Breast epithelium (tissue), 4 donors: Measurements from ENCODE around the gene MAB21L4. TPM values are rescaled to one million over a fixed set of nuclear protein-coding genes. Genes with fewer than 3 reads are reported as not detected.

Source experiments
- DNase-seq, 2 donors: peaks; one replicate each; pipeline ENCODE4 v3.0.0-alpha.2; 2019; ENCODE audit warnings: low spot score in 2 of 2
- H3K27ac ChIP-seq, 2 donors: fragments of 200-600 bp; sonication (generic) in 1 of 2; one replicate each; pipeline ENCODE4 v1.5.1; 2016 to 2019; ENCODE audit warnings: mild to moderate bottlenecking in 1 of 2
- H3K27me3 ChIP-seq, 2 donors: fragments of 200-600 bp; sonication (generic) in 1 of 2; one replicate each; pipeline versions ENCODE4 v1.5.1 to v1.6.0; 2017 to 2019; ENCODE audit warnings: control low read depth in 1 of 2, mild to moderate bottlenecking in 1 of 2
- H3K36me3 ChIP-seq: fragments of 200-600 bp; one replicate; pipeline ENCODE4 v1.5.1; 2019
- H3K4me1 ChIP-seq, 2 donors: fragments of 200-600 bp; sonication (generic); one replicate each; pipeline ENCODE4 v1.5.1; 2016 to 2019; ENCODE audit warnings: control low read depth in 1 of 2
- H3K4me3 ChIP-seq, 3 donors: fragments of 200-600 bp; sonication (generic); 1 replicate in 2 of 3; 2 replicates in 1 of 3; pipeline ENCODE4 v1.5.1; 2016 to 2019; ENCODE audit warnings: mild to moderate bottlenecking in 3 of 3, moderate library complexity in 2 of 3
- H3K9me3 ChIP-seq, 2 donors: fragments of 200-600 bp; sonication (generic) in 1 of 2; one replicate each; pipeline ENCODE4 v1.5.1; 2016 to 2019; ENCODE audit warnings: control low read depth in 1 of 2
- CTCF ChIP-seq, 3 donors: fragments of 450-650 bp; IDR thresholded peaks; one replicate each; pipeline ENCODE4 v1.5.1; 2016 to 2017; ENCODE audit warnings: antibody characterized with exemption in 3 of 3, mild to moderate bottlenecking in 3 of 3, moderate library complexity in 3 of 3
- POLR2A ChIP-seq: fragments of 450-650 bp; IDR thresholded peaks from one replicate; pipeline ENCODE4 v1.6.1; 2016; ENCODE audit warnings: antibody characterized with exemption, mild to moderate bottlenecking, moderate library complexity
- POLR2AphosphoS5 ChIP-seq, 3 donors: sonication (generic); formaldehyde crosslinking; IDR thresholded peaks; one replicate each; pipeline ENCODE4 v1.6.1; 2017; ENCODE audit warnings: antibody characterized with exemption in 3 of 3
- intact Hi-C: fragments of 100-400 bp; cut with DNase I; formaldehyde crosslinking; loops from one replicate; pipeline ENCODE4 v1.15.1; 2023; ENCODE audit warnings: low total_unique reads
- total RNA-seq, 3 donors: library from RNA; depleted of rRNA; stranded (reverse); fragments of >200 nt; gene quantifications; one replicate each; pipeline ENCODE4 v1.1.0, GENCODE V29; 2016

The MAB21L4 gene
- total RNA-seq, 3 donors from 2014 or later: 0.15 to 2.3 TPM; not detected in 1

GRCh38 chr2:240919786-240920782, 24.1 kb upstream of the MAB21L4 start:
- DNase-seq: peak; percentile 11 to 45
- H3K4me3 ChIP-seq: no peak overlapping the region
- no peak overlapping the region for H3K27ac ChIP-seq
- intact Hi-C loops: loop anchor here (10.0 kb wide), 1 partner anchor 75 kb away; the partner anchor contains the start of gene SNED1
- TF ChIP-seq POLR2AphosphoS5 (IDR thresholded peaks at IDR 0.05) (no peak), CTCF (IDR thresholded peaks at IDR 0.05) (no peak), POLR2A (no peak)
- peaks cover 0 to 5% of the 10 kb centered on the region in 2 donors for H3K4me1 ChIP-seq
- no peaks in the 10 kb centered on the region for H3K9me3 ChIP-seq
- H3K27me3 ChIP-seq: peaks cover 0 to 5% of the 10 kb centered on the region in 2 donors
- H3K36me3 ChIP-seq: no peaks in the 10 kb centered on the region

GRCh38 chr2:240919161-240919781, 23.3 kb upstream of the MAB21L4 start:
- H3K4me1 ChIP-seq: peaks cover 5 to 8% of the 10 kb centered on the region in 2 donors
- intact Hi-C loops: loop anchor here (10.0 kb wide), 1 partner anchor 76 kb away; the partner anchor contains the start of gene SNED1
- peak in 1 of 2 donors; percentile 28 for DNase-seq

GRCh38 chr2:240918258-240919091, 22.5 kb upstream of the MAB21L4 start:
- Histone ChIP-seq H3K4me3 (no peak overlapping the region), H3K9me3 (no peaks in the 10 kb centered on the region), H3K36me3 (no peaks in the 10 kb centered on the region), H3K4me1 (peaks cover 8 to 15% of the 10 kb centered on the region in 2 donors), H3K27ac (peak overlapping the region in 1 of 2 donors; percentile 71), H3K27me3 (peaks cover 0 to 5% of the 10 kb centered on the region in 2 donors)
- peak in 1 of 2 donors; percentile 35 for DNase-seq
- intact Hi-C loops: loop anchor here (10.0 kb wide), 1 partner anchor 76 kb away; the partner anchor contains the start of gene SNED1
- TF ChIP-seq POLR2A (no peak), CTCF (IDR thresholded peaks at IDR 0.05) (no peak), POLR2AphosphoS5 (IDR thresholded peaks at IDR 0.05) (no peak)

More at GRCh38 chr2:240919161-240919781, 23.3 kb upstream of the MAB21L4 start:
- H3K9me3 ChIP-seq: no peaks in the 10 kb centered on the region
- H3K36me3 ChIP-seq: no peaks in the 10 kb centered on the region
- H3K27me3 ChIP-seq: peaks cover 0 to 5% of the 10 kb centered on the region in 2 donors
- no peak for TF ChIP-seq POLR2AphosphoS5 (IDR thresholded peaks at IDR 0.05)
- no peak for TF ChIP-seq CTCF (IDR thresholded peaks at IDR 0.05)
- TF ChIP-seq POLR2A: no peak
- H3K4me3 ChIP-seq: no peak overlapping the region
- H3K27ac ChIP-seq: no peak overlapping the region

GRCh38 chr2:240917684-240918257, 21.8 kb upstream of the MAB21L4 start:
- Histone ChIP-seq H3K27me3 (peaks cover 0 to 5% of the 10 kb centered on the region in 2 donors), H3K36me3 (no peaks in the 10 kb centered on the region), H3K4me1 (peaks cover 8 to 19% of the 10 kb centered on the region in 2 donors), H3K27ac (peak overlapping the region in 1 of 2 donors; percentile 71), H3K9me3 (no peaks in the 10 kb centered on the region), H3K4me3 (no peak overlapping the region)
- intact Hi-C loops: loop anchor here (10.0 kb wide), 1 partner anchor 77 kb away; the partner anchor contains the start of gene SNED1
- TF ChIP-seq POLR2A: no peak
- TF ChIP-seq POLR2AphosphoS5 (IDR thresholded peaks at IDR 0.05): no peak
- TF ChIP-seq CTCF (IDR thresholded peaks at IDR 0.05): no peak
- DNase-seq: peak in 1 of 2 donors; percentile 48
